RWPE2 (cell line): ENCODE measurements around the gene SLC9A9.

ENCODE experiments used
- ATAC-seq: fragments of 200-7000 bp; cut with Tn5 transposase; 3 replicates; pipeline ENCODE4 v1.9.1; 2021; ENCODE audit warnings: low read depth
- DNase-seq: peaks from one replicate; pipeline ENCODE4 v3.0.0-alpha.2; 2020; ENCODE audit warnings: low spot score
- H3K27ac ChIP-seq: fragments of 450-650 bp; 2 replicates; pipeline ENCODE4 v1.5.1; 2017; ENCODE audit warnings: mild to moderate bottlenecking; ENCODE audit not compliant: poor library complexity, severe bottlenecking
- H3K27me3 ChIP-seq: fragments of 250-450 bp; sonication (Bioruptor Pico); 2 replicates; pipeline ENCODE4 v1.5.1; 2021; ENCODE audit warnings: mild to moderate bottlenecking, moderate library complexity; ENCODE audit not compliant: insufficient read depth, poor library complexity, severe bottlenecking
- H3K36me3 ChIP-seq: fragments of 250-450 bp; sonication (Bioruptor Pico); 2 replicates; pipeline ENCODE4 v1.5.1; 2020; ENCODE audit warnings: low read depth, mild to moderate bottlenecking, moderate library complexity
- H3K4me1 ChIP-seq: fragments of 250-450 bp; sonication (Bioruptor Pico); 2 replicates; pipeline ENCODE4 v1.5.1; 2021; ENCODE audit warnings: mild to moderate bottlenecking, moderate library complexity; ENCODE audit not compliant: insufficient read depth, poor library complexity, severe bottlenecking
- H3K4me3 ChIP-seq: fragments of 250-450 bp; sonication (Bioruptor Pico); 2 replicates; pipeline ENCODE4 v1.5.1; 2021; ENCODE audit warnings: mild to moderate bottlenecking, moderate library complexity; ENCODE audit not compliant: severe bottlenecking
- H3K9me3 ChIP-seq: fragments of 250-450 bp; sonication (Bioruptor Pico); 2 replicates; pipeline ENCODE4 v1.5.1; 2021; ENCODE audit warnings: mild to moderate bottlenecking, moderate library complexity; ENCODE audit not compliant: severe bottlenecking
- CTCF ChIP-seq: fragments of 450-650 bp; IDR thresholded peaks from one replicate; pipeline ENCODE4 v1.5.1; 2017; ENCODE audit warnings: mild to moderate bottlenecking, moderate library complexity; ENCODE audit not compliant: poor library complexity, severe bottlenecking

Gene SLC9A9

GRCh38 chr3:143301031-143301901 lies 547.0 kb downstream of the SLC9A9 start:
- DNase-seq: no peak
- no peaks in the 10 kb centered on the region for H3K27me3 ChIP-seq
- no peaks in the 10 kb centered on the region for H3K36me3 ChIP-seq
- ATAC-seq: no peak
- TF ChIP-seq CTCF: no peak
- no peak overlapping the region for H3K27ac ChIP-seq
- no peak overlapping the region for H3K4me3 ChIP-seq
- H3K9me3 ChIP-seq: no peaks in the 10 kb centered on the region
- peaks cover 17% of the 10 kb centered on the region for H3K4me1 ChIP-seq

- TF ChIP-seq CTCF: no peak
These were observed 549.3 kb downstream of the SLC9A9 start for GRCh38 chr3:143298886-143299535.

GRCh38 chr3:143298380-143298779 lies 549.9 kb downstream of the SLC9A9 start:
- no peak for ATAC-seq

More at GRCh38 chr3:143298886-143299535, 549.3 kb downstream of the SLC9A9 start:
- DNase-seq (no peak), ATAC-seq (no peak)
- Histone ChIP-seq H3K9me3 (no peaks in the 10 kb centered on the region), H3K4me1 (peaks cover 12% of the 10 kb centered on the region), H3K27me3 (no peaks in the 10 kb centered on the region), H3K36me3 (no peaks in the 10 kb centered on the region), H3K4me3 (no peak overlapping the region), H3K27ac (no peak overlapping the region)

GRCh38 chr3:143295201-143296080 lies 552.8 kb downstream of the SLC9A9 start:
- DNase-seq: no peak
- H3K27ac ChIP-seq: no peak overlapping the region
- no peaks in the 10 kb centered on the region for H3K27me3 ChIP-seq
- H3K4me1 ChIP-seq: no peaks in the 10 kb centered on the region
- no peaks in the 10 kb centered on the region for H3K9me3 ChIP-seq
- no peak for ATAC-seq
- no peak for TF ChIP-seq CTCF
- no peak overlapping the region for H3K4me3 ChIP-seq
- no peaks in the 10 kb centered on the region for H3K36me3 ChIP-seq

More at GRCh38 chr3:143298380-143298779, 549.9 kb downstream of the SLC9A9 start:
- Histone ChIP-seq H3K9me3 (no peaks in the 10 kb centered on the region), H3K4me1 (peaks cover 12% of the 10 kb centered on the region), H3K4me3 (no peak overlapping the region), H3K27me3 (no peaks in the 10 kb centered on the region), H3K27ac (no peak overlapping the region), H3K36me3 (no peaks in the 10 kb centered on the region)
- no peak for TF ChIP-seq CTCF
- DNase-seq: no peak
